Uterus (tissue), 4 donors: ENCODE measurements around the gene PSMD2. TPM values are rescaled to one million over a fixed set of nuclear protein-coding genes. Genes with fewer than 3 reads are reported as not detected.

Source experiments
- DNase-seq, 2 donors: peaks; one replicate each; pipeline ENCODE4 v3.0.0-alpha.2; 2019 to 2020
- H3K27ac ChIP-seq, 2 donors: fragments of 200-600 bp; sonication (generic); 1 replicate in 1 of 2; 2 replicates in 1 of 2; pipeline ENCODE4 v1.5.1; 2016 to 2018
- H3K27me3 ChIP-seq, 2 donors: fragments of 200-600 bp; sonication (generic); one replicate each; pipeline ENCODE4 v1.5.1; 2018 to 2019; ENCODE audit warnings: control low read depth in 1 of 2
- H3K36me3 ChIP-seq, 2 donors: fragments of 200-600 bp; sonication (generic); one replicate each; pipeline ENCODE4 v1.5.1; 2019; ENCODE audit warnings: control low read depth in 1 of 2
- H3K4me1 ChIP-seq, 2 donors: fragments of 200-600 bp; sonication (generic); one replicate each; pipeline ENCODE4 v1.5.1; 2018 to 2019; ENCODE audit warnings: control low read depth in 1 of 2
- H3K4me3 ChIP-seq, 2 donors: fragments of 200-600 bp; sonication (generic); 1 replicate in 1 of 2; 2 replicates in 1 of 2; pipeline ENCODE4 v1.5.1; 2018 to 2019; ENCODE audit warnings: mild to moderate bottlenecking in 1 of 2
- H3K9me3 ChIP-seq, 2 donors: fragments of 200-600 bp; sonication (generic); one replicate each; pipeline ENCODE4 v1.5.1; 2019; ENCODE audit warnings: control low read depth in 1 of 2
- CTCF ChIP-seq, 4 experiments: fragments of 200-600 bp in 2 of 4; fragments of 450-650 bp in 2 of 4; sonication (generic) in 2 of 4; IDR thresholded peaks; one replicate each; pipeline ENCODE4 v1.5.1; 2016 to 2019; ENCODE audit warnings: antibody characterized with exemption in 4 of 4, mild to moderate bottlenecking in 2 of 4, moderate library complexity in 1 of 4
- POLR2A ChIP-seq, 2 donors: fragments of 450-650 bp; IDR thresholded peaks; one replicate each; pipeline ENCODE4 v1.6.1; 2016; ENCODE audit warnings: antibody characterized with exemption in 2 of 2, mild to moderate bottlenecking in 1 of 2, moderate library complexity in 1 of 2
- intact Hi-C: fragments of 100-400 bp; cut with DNase I; formaldehyde crosslinking; loops from one replicate; pipeline ENCODE4 v1.15.1; 2023; ENCODE audit warnings: low total_unique reads
- total RNA-seq, 4 donors: library from RNA; depleted of rRNA in 3 of 4; stranded (reverse); fragments of >200 nt in 3 of 4; gene quantifications; one replicate each; pipeline versions ENCODE4 v1.1.0 to v1.2.4, GENCODE V29; 2014 to 2023
- donor health status: DM: yes; HTN: yes; CAD: no.

The PSMD2 gene
- total RNA-seq, 4 donors from 2014 or later, result 117 to 275 (median 147) TPM

GRCh38 chr3:184275381-184275701 lies 23.7 kb upstream of the PSMD2 start:
- H3K4me1 ChIP-seq, result no peaks in the 10 kb centered on the region
- no peak for DNase-seq
- no peak overlapping the region for H3K4me3 ChIP-seq
- intact Hi-C loops, result no loop called here
- H3K36me3 ChIP-seq, result no peaks in the 10 kb centered on the region
- H3K27me3 ChIP-seq, result no peaks in the 10 kb centered on the region
- H3K27ac ChIP-seq, result no peak overlapping the region
- TF ChIP-seq POLR2A (IDR thresholded peaks at IDR 0.05) (no peak), CTCF (IDR thresholded peaks at IDR 0.05) (no peak)
- no peaks in the 10 kb centered on the region for H3K9me3 ChIP-seq

- no peak within 1 kb of the TSS for H3K27ac ChIP-seq
- no peak for DNase-seq
- intact Hi-C loops, result no loop called here
- no peaks in the 10 kb centered on the region for H3K36me3 ChIP-seq
- H3K27me3 ChIP-seq, result no peaks in the 10 kb centered on the region
- no peak within 1 kb of the TSS for H3K4me3 ChIP-seq
- no peaks in the 10 kb centered on the region for H3K4me1 ChIP-seq
- TF ChIP-seq CTCF (IDR thresholded peaks at IDR 0.05), result no peak
- no peak for TF ChIP-seq POLR2A (IDR thresholded peaks at IDR 0.05)
- no peaks in the 10 kb centered on the region for H3K9me3 ChIP-seq
These were observed 22.8 kb upstream of the PSMD2 start, which contains the start of gene ECE2 for GRCh38 chr3:184275961-184276910. Gene ECE2, plus strand, starts transcription at chr3:184276022. Its CDS starts 132 bp downstream, at chr3:184276154.

- Histone ChIP-seq H3K27ac (no peak overlapping the region), H3K4me1 (no peaks in the 10 kb centered on the region), H3K27me3 (no peaks in the 10 kb centered on the region), H3K4me3 (no peak overlapping the region), H3K9me3 (no peaks in the 10 kb centered on the region), H3K36me3 (no peaks in the 10 kb centered on the region)
- TF ChIP-seq CTCF (IDR thresholded peaks at IDR 0.05), result no peak
- TF ChIP-seq POLR2A (IDR thresholded peaks at IDR 0.05), result no peak
- DNase-seq, result no peak
- intact Hi-C loops, result no loop called here
These were observed 21.7 kb upstream of the PSMD2 start for GRCh38 chr3:184277366-184277765.

- H3K27ac ChIP-seq, result no peak overlapping the region
- TF ChIP-seq CTCF (IDR thresholded peaks at IDR 0.05) (no peak), POLR2A (IDR thresholded peaks at IDR 0.05) (no peak)
- H3K4me3 ChIP-seq, result no peak overlapping the region
- intact Hi-C loops, result no loop called here
- DNase-seq, result no peak
- no peaks in the 10 kb centered on the region for H3K27me3 ChIP-seq
- H3K36me3 ChIP-seq, result no peaks in the 10 kb centered on the region
- H3K9me3 ChIP-seq, result no peaks in the 10 kb centered on the region
- no peaks in the 10 kb centered on the region for H3K4me1 ChIP-seq
These were observed 16.1 kb upstream of the PSMD2 start for GRCh38 chr3:184282941-184283340.

- H3K9me3 ChIP-seq, result no peaks in the 10 kb centered on the region
- no peaks in the 10 kb centered on the region for H3K27me3 ChIP-seq
- DNase-seq, result no peak
- H3K27ac ChIP-seq, result no peak overlapping the region
- intact Hi-C loops, result no loop called here
- no peaks in the 10 kb centered on the region for H3K36me3 ChIP-seq
- H3K4me3 ChIP-seq, result no peak overlapping the region
- H3K4me1 ChIP-seq, result no peaks in the 10 kb centered on the region
- no peak for TF ChIP-seq POLR2A (IDR thresholded peaks at IDR 0.05)
- TF ChIP-seq CTCF (IDR thresholded peaks at IDR 0.05), result no peak
These were observed 15.4 kb upstream of the PSMD2 start for GRCh38 chr3:184283681-184284080.
